Ishikawa (cell line): ENCODE results near the gene PARD6G.

ENCODE experiments used
- CEBPB ChIP-seq: IDR thresholded peaks from 2 replicates; pipeline ENCODE4 v1.6.1; 2012
- FOXM1 ChIP-seq: IDR thresholded peaks from 2 replicates; pipeline ENCODE4 v1.6.1; 2012; ENCODE audit warnings: low read depth, borderline replicate concordance
- RAD21 ChIP-seq: IDR thresholded peaks from 2 replicates; pipeline ENCODE4 v1.6.1; 2012; ENCODE audit warnings: low read depth
- TAF1 ChIP-seq: IDR thresholded peaks from 2 replicates; pipeline ENCODE4 v1.6.1; 2012; ENCODE audit warnings: low read depth, mild to moderate bottlenecking
- TCF12 ChIP-seq: IDR thresholded peaks from 2 replicates; pipeline ENCODE4 v1.6.1; 2012; ENCODE audit warnings: low read depth
- TEAD4 ChIP-seq: IDR thresholded peaks from 2 replicates; pipeline ENCODE4 v1.6.1; 2012
- TF ChIP-seq, protein P1 (sequence below): IDR thresholded peaks from 2 replicates; pipeline ENCODE4 v1.6.1; 2012
- TF ChIP-seq, protein P2 (sequence below): IDR thresholded peaks from 2 replicates; pipeline ENCODE4 v1.6.1; 2012; ENCODE audit warnings: low read depth, mild to moderate bottlenecking

DNA sequence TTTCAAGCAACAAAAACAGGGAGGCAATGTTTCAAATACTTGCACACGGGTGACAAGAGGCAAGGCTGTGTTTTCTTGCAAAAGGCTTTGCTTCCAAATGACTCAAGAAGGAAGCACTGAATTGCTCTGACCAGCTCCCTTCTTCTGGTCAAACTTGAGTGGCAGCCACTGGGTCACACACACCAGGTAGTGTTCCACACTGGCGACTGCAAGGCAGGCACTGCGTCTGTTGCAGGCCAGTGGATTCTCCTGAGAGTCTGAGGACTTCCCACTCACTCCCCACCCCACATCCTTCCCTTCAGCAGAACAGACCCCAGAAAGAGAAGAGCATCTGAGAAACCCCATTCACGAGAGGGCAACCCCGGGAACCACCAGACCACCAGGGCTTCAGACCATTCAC lies 19.8 kb downstream of the PARD6G start:
- no peak for TF ChIP-seq TAF1
- TF ChIP-seq FOXM1: no peak
- TF ChIP-seq TEAD4: no peak
- no peak for TF ChIP-seq RAD21
- TF ChIP-seq, protein P1, sequence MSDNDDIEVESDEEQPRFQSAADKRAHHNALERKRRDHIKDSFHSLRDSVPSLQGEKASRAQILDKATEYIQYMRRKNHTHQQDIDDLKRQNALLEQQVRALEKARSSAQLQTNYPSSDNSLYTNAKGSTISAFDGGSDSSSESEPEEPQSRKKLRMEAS: no peak
- TF ChIP-seq TCF12: no peak
- TF ChIP-seq CEBPB: no peak
- TF ChIP-seq, protein P2, sequence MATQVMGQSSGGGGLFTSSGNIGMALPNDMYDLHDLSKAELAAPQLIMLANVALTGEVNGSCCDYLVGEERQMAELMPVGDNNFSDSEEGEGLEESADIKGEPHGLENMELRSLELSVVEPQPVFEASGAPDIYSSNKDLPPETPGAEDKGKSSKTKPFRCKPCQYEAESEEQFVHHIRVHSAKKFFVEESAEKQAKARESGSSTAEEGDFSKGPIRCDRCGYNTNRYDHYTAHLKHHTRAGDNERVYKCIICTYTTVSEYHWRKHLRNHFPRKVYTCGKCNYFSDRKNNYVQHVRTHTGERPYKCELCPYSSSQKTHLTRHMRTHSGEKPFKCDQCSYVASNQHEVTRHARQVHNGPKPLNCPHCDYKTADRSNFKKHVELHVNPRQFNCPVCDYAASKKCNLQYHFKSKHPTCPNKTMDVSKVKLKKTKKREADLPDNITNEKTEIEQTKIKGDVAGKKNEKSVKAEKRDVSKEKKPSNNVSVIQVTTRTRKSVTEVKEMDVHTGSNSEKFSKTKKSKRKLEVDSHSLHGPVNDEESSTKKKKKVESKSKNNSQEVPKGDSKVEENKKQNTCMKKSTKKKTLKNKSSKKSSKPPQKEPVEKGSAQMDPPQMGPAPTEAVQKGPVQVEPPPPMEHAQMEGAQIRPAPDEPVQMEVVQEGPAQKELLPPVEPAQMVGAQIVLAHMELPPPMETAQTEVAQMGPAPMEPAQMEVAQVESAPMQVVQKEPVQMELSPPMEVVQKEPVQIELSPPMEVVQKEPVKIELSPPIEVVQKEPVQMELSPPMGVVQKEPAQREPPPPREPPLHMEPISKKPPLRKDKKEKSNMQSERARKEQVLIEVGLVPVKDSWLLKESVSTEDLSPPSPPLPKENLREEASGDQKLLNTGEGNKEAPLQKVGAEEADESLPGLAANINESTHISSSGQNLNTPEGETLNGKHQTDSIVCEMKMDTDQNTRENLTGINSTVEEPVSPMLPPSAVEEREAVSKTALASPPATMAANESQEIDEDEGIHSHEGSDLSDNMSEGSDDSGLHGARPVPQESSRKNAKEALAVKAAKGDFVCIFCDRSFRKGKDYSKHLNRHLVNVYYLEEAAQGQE: no peak
